HG02938 (cell line): ENCODE measurements around the gene EFCAB6.

ENCODE experiments used
- ATAC-seq: cut with Tn5 transposase; IDR thresholded peaks from one replicate; pipeline ENCODE4 v1.9.1; 2021; ENCODE audit warnings: mild to moderate bottlenecking, moderate library complexity; ENCODE audit not compliant: unreplicated experiment

Gene EFCAB6

DNA sequence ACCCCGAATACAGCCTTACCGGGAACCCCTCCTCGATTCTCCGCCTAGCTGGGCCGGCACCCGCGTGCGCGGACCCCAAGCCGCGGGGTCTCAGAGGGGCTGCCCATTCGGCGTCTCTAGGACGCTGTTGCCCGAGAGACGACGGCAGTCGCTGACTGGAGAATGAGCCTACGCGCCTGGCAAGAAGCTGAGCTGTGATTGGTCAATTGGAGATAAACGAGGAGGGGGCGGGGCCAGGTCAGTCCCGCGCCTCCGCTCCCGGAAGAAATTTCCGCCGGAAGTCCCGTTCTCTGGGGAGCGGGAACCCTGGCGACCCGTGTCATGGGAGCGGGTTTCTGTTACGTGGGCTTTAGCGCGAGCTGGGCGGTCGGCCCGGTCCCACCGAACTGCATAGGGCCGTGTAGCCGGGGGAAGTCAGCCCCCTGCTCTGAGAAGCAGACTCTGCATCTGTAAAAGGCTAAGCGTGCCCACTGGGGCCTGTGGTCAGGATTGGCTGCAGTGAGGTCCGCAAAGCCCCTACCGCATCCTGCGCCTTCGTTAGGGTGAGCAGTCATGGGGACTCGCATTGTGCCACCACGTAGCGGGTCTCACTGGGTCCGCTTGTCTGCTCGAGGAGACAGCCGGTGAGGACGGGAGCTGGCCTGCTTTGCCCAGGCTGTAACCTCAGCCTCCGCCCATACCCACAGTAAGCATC, at the start of gene EFCAB6:
Gene EFCAB6 (minus strand): TSS at position 157 of the 694 bp plus-strand sequence. CDS start 29,987 bp downstream, outside the sequence.
- peak; percentile 91 for ATAC-seq

DNA sequence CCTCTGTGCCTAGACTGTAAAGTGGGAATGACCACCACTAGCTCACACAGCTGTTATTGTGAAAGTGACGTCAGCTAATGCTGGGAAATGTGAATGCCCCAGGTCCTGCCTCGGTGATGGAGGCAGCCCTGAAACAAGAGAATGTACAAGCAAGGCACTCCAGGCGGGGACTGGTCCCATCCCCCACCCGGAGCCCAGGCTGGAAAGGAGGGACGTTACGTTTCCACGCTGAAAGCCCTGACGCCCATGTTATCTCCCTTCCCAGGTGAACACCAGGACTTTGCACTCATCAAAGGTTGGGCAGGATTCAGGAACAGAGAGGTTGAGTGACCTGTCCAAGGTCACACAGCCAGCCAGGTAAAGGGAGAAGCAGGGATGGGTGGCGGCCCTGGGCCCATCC, 49.4 kb upstream of the EFCAB6 start:
- no peak for ATAC-seq

DNA sequence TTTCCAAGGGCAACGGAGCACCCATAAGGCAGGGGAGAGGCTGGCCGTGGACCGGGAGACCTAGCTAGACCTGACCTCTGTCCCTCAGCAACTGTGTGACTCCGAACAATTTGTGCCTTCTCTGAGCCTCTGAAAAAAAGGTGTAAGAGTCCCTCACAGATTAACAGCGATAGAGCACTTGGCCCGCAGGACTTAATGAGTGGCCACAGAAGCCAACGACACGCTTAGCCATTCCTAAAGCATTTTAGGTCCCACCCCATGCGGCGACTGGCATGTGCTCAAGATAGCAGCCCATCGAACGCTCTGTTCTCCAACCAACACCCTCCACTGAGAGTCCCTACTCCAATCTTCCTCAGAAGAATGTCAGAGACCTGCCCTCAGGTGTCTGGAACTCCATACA, 48.7 kb upstream of the EFCAB6 start:
- ATAC-seq: no peak

- ATAC-seq: no peak
These were observed 48.0 kb upstream of the EFCAB6 start for GRCh38 chr22:43860126-43860525.

DNA sequence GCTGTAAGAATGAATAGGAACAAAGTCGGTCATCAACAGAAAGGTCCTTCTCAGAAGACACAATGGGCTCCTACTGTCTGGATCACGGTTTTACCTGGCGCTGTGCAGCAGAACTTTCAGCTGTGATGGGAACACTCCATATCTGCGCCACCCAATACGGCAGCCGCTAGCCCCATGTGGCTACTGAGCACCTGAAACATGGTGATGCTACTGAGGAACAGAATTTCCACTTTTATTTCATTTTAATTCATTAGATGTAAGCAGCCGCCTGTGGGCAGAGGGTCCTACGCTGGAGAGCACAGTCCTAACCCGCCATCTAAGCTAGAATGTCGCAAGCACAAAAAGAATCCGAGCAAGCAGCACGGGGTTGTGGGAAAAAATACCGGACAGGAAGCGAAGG, 47.5 kb upstream of the EFCAB6 start:
- ATAC-seq: no peak

DNA sequence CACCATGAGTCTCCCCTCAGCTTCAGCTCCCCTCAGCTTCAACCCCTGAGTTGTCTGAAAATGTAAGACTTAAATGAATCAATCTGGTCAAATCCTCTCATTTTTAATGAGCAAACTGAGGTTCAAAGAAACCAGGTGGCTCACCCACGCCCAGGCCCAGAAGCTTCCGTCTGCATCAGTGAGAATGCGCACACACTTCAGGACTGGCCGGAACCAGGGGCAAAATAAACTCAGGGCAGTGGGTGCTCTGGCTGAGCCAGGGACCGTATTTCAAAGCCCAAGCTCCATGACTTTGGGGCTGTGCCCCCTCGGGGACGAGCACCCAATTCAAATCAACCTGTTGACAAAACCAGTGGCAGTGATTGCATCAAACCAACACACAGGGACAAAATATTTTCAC, 47.1 kb upstream of the EFCAB6 start:
- ATAC-seq: no peak

DNA sequence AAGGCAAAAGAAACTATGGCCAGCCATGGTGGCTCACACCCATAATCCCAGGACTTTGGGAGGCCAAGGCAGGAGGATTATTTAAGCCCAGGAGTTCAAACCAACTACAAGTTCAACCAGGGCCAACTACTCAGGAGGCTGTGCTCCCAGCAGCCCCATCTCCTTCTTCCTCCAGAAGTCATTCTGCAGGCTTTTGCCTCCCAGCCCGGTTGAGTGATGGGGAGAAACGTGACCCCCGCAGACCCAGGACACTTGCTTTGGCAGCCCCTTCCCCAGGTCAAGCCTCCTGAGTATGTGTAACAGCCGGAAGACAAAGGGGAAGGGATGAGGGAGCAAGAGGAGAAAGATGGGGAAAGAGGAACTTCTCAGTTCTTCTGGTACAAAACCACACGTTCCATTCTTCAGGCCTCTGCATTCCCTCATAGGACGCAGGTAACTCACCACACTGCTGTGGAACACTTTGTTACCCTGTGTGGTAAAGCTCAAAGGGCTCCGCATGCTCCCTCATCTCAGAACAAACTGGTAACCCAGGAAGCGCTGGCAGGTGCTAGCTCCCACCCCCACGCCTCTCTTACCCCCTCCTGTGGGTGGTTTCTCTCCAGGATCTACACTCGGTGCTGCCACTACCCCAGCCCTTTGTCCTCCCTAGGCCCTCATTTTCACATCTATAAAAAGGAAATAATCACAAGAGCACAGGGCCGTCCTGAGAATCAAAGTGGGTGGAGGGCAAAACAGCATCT, 46.2 kb upstream of the EFCAB6 start:
- ATAC-seq: no peak

GRCh38 chr22:43857367-43857766, 45.3 kb upstream of the EFCAB6 start:
- no peak for ATAC-seq

GRCh38 chr22:43855431-43855830, 43.3 kb upstream of the EFCAB6 start:
- ATAC-seq: no peak

DNA sequence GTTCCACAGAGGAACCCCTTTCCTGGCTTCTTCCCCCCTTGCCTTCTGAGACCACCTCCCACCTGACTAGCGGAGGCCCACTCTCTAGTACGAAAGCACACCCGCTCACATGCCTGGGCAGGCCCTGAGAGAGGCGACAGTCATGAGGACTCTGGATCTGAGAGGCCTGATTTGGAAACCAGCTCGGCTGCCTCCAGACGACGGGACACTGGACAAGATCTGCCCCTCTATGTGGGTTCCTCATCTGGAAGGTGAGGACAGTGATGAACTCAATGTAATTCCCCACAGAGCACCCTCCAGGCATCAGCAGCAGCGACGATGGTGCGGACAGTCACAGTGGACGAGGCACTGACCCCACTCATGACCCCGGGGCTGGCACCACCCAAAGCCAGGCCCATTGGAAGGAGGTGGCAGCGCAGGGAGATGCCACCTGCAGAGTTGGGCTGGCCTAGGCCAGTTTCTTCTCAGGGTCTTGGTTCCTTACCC, 42.7 kb upstream of the EFCAB6 start:
- ATAC-seq: no peak

DNA sequence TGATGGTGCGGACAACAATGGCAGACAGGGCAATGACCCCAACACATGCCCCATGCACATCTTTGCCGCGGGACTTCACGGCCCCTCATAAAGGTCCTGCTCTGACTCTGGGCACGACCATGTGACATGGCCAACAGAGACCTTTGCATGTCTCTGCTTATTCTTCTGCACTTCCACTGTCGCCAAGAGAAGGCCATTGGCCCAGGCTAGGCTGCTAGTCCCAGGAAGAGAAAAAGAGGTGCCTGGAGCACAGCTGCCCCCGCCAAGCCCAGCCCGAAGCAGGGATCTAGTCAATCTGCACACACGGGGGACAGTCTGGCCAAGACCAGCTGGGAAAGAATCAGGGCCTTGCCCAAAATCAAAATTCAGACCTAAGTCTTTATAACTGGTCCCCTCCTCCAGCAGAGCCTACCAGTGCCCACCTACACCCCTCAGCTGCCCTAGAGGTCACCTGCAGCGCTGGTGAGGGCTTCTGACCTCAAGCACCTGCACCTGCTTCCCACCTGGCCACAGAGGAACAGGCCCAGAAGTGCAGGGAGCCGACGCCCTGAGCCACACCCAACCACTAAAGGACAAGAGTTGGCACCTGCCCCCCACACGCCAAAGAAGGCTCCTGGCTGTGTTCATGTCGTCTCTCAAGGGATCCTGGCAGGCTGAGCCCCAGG, 42.1 kb upstream of the EFCAB6 start:
- no peak for ATAC-seq

DNA sequence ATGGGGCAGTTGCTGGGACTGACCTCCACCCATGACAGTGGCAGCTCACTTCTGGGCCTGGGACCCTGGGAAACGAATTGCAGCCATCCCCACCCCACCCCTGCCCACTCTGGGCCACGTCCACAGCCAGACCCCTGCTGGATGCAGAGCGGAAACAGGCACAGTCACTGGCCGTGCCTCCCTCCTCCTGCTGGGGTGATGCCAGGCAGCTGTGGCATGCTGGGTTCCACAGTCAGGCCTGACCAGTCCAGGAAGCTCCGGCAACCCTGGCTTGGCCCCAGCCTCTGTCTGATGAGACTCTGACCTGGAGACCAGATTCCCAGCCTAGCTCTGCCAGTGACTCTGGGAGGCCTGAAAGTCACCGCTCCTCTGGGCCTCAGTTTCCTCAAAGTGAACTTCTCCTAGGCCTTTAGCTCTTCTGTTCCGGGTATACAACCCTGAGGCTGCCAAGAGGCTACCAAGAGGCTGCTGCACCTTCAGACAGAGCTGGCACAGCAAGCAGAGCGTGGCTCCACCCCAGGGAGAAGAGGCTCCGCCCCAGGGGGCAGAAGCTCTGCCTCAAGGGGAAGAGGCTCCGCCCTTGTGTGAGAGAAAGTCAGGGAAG, 41.3 kb upstream of the EFCAB6 start:
- no peak for ATAC-seq

DNA sequence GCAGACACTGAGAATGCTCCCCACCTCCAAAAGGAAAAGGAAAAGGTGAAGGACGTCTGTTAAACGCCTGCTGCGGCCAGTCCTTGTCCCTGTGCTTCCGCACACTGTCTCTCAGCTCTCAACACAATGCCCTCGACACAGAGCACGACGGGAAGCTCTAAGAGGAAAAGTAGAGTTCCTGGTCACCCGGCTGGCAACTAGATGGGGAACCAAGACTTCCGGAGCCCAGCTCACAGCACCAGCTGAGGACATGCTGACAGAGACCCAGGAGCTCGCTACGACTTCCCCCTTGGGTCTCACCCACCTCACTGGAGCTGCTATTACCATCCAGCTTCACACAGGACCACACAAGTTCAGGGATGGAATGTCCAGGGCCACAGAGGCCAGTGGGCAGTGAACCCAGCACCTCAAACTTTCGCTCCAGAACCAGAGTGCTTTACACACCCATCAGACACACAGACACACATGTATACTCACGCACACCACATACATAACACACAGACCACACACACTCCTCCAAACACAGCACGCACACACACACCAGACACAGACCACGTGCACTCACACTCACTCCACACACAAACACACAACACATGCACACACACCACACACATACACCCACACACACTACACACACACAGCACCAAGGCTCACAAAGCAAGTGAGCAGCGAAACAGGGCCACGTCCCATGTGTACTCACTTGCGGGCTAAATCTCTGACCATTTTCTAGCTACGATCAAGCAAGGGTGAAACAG, 40.6 kb upstream of the EFCAB6 start:
- ATAC-seq: no peak

- ATAC-seq: no peak
These were observed 39.8 kb upstream of the EFCAB6 start for GRCh38 chr22:43851979-43852307.

DNA sequence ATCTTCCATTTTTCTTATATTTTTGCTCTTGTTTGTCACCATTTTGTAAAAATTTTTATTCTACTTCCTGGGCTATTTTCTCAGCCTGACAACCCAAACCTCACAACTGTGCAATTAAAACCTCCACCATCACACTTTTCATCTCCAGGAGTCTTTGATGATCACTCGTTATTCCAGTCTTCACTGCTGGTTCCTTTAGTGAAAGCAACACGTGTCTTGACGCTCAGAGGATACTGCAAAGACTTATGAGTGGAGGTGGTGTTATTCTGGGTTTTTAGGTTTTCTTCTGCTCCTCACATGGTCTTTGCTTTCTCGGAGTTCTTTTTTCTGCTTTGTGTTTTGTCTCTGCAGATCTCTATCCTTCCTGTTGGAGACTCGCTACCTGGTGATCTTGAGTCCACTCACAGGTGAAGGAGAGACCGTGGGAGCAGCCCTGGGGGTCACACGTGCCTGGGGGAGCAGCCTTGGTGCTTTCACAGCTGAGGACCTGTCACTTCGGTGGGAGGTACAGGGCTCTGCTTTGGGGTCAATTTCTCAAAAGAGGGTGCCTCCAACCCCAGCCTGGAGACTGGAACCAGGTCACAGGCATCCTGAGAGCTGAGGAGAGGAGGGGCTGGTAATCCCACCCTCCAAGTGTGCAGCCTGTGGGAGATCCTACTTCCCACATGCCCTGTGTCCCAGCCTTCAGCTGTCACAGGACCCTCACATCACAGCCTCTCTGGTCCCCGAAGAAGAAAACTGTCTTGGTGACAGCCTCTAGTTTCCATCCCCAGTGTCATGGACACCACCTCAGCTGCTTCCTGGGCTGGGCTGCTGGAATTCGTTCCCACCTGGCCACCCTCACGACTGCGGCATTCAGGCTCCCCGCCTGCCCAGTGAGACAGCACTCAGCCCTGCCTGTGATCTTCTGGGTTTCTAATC, 39.2 kb upstream of the EFCAB6 start:
- ATAC-seq: no peak

DNA sequence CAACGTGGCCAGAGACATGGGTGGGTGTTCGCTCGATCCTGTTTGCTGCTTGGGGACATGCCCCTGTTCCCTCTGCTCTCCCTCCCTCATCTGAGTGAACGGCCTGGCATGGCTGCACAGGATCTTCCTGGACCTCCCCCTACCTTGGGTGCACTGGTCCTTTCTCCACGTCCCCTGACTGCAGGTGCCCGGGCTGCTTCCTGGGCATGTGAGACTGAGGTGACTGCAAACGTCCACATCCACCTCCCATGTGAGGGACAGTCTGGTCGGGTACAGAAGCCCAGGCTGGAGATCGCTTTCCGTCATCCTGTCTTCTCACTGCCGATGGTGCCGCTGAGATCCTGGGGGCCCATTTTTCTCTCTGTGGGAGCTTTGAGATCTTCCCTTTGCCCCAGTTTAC, 38.4 kb upstream of the EFCAB6 start:
- ATAC-seq: no peak

GRCh38 chr22:43849731-43850130, 37.6 kb upstream of the EFCAB6 start:
- no peak for ATAC-seq

GRCh38 chr22:43848366-43849171, 36.5 kb upstream of the EFCAB6 start:
- ATAC-seq: no peak
